IMR-90 (cell line): ENCODE measurements around the gene CACNB2. TPM values are rescaled to one million over a fixed set of nuclear protein-coding genes. Genes with fewer than 3 reads are reported as not detected.

Source experiments
- ATAC-seq: fragments of 200-7000 bp; cut with Tn5 transposase; 2 replicates; pipeline ENCODE4 v1.9.1; 2020; ENCODE audit warnings: low read depth, mild to moderate bottlenecking, moderate library complexity
- BruUV-seq: library from RNA; stranded (reverse); fragments of 400-500 nt; replicated peaks from 2 replicates; lab custom pipeline; 2021; lab: Mats Ljungman, UMichigan
- CTCF ChIA-PET: fragments of 300-600 bp; formaldehyde crosslinking; extraction: SDS; loops from one replicate; lab custom pipeline; 2021; ENCODE audit warnings: antibody characterized with exemption; lab: Yijun Ruan, JAX
- POLR2A ChIA-PET: fragments of 300-600 bp; sonication (Branson Sonifier 250); formaldehyde crosslinking; loops from one replicate; lab custom pipeline; 2022; ENCODE audit warnings: antibody characterized with exemption; ENCODE audit not compliant: unreplicated experiment; lab: Charles Lee
- DNase-seq: peaks from one replicate; pipeline ENCODE4 v3.0.0; 2013
- H2AFZ ChIP-seq: replicated peaks from 2 replicates; pipeline ENCODE3; 2013; ENCODE audit warnings: low read length, mild to moderate bottlenecking; ENCODE audit not compliant: poor library complexity
- H2AK5ac ChIP-seq: 2 replicates; pipeline ENCODE4 v1.6.1; 2013; ENCODE audit warnings: low read depth, low read length, inconsistent platforms
- H2AK9ac ChIP-seq: replicated peaks from 2 replicates; pipeline ENCODE3; 2013; ENCODE audit warnings: mild to moderate bottlenecking, low read depth, low read length, moderate library complexity; ENCODE audit not compliant: poor library complexity
- H2BK120ac ChIP-seq: 2 replicates; pipeline ENCODE4 v1.6.1; 2013; ENCODE audit warnings: low read depth, low read length, inconsistent platforms
- H2BK15ac ChIP-seq: 3 replicates; pipeline ENCODE4 v1.6.1; 2013; ENCODE audit warnings: low read depth, low read length, inconsistent platforms
- H2BK20ac ChIP-seq: 2 replicates; pipeline ENCODE4 v1.6.1; 2013; ENCODE audit warnings: low read depth, mild to moderate bottlenecking, inconsistent platforms, low read length, moderate library complexity
- H2BK5ac ChIP-seq: 2 replicates; pipeline ENCODE4 v1.6.1; 2013; ENCODE audit warnings: mild to moderate bottlenecking, low read depth, low read length, inconsistent platforms; ENCODE audit not compliant: poor library complexity, severe bottlenecking
- H3K14ac ChIP-seq: replicated peaks from 2 replicates; pipeline ENCODE4 v1.6.1; 2013; ENCODE audit warnings: low read depth, low read length, inconsistent platforms
- H3K18ac ChIP-seq: 2 replicates; pipeline ENCODE4 v1.6.1; 2013; ENCODE audit warnings: low read depth, low read length, control low read depth
- H3K23ac ChIP-seq: 2 replicates; pipeline ENCODE4 v1.6.1; 2013; ENCODE audit warnings: low read depth, low read length, inconsistent platforms
- H3K27ac ChIP-seq: 2 replicates; pipeline ENCODE4 v1.5.1; 2013; ENCODE audit warnings: mild to moderate bottlenecking, control low read depth, low read length; ENCODE audit not compliant: insufficient read depth
- H3K27me3 ChIP-seq: 2 replicates; pipeline ENCODE4 v1.6.1; 2013; ENCODE audit warnings: low read length; ENCODE audit not compliant: control insufficient read depth, insufficient read depth
- H3K36me3 ChIP-seq: 2 replicates; pipeline ENCODE4 v1.6.1; 2013; ENCODE audit warnings: low read length, mixed read lengths; ENCODE audit not compliant: control insufficient read depth, insufficient read depth
- H3K4ac ChIP-seq: 2 replicates; pipeline ENCODE4 v1.6.1; 2013; ENCODE audit warnings: low read depth, low read length, inconsistent platforms
- H3K4me1 ChIP-seq: 2 replicates; pipeline ENCODE4 v1.6.1; 2013; ENCODE audit warnings: low read length, mixed read lengths; ENCODE audit not compliant: control insufficient read depth, insufficient read depth
- H3K4me2 ChIP-seq: 2 replicates; pipeline ENCODE4 v1.6.1; 2013; ENCODE audit warnings: low read depth, mild to moderate bottlenecking, control low read depth, low read length, moderate library complexity
- H3K4me3 ChIP-seq: 2 replicates; pipeline ENCODE4 v1.5.1; 2013; ENCODE audit warnings: low read depth, mild to moderate bottlenecking, control low read depth, low read length, moderate library complexity; ENCODE audit not compliant: insufficient read depth
- H3K56ac ChIP-seq: 2 replicates; pipeline ENCODE4 v1.6.1; 2013; ENCODE audit warnings: low read length, inconsistent platforms; ENCODE audit not compliant: insufficient read depth; ENCODE audit errors: extremely low read depth
- H3K79me1 ChIP-seq, 2 experiments: 2 replicates each; pipeline ENCODE4 v1.6.1; 2013; ENCODE audit warnings: low read length in 2 of 2, inconsistent platforms in 1 of 2, low read depth in 1 of 2
- H3K9ac ChIP-seq: 2 replicates; pipeline ENCODE4 v1.6.1; 2013; ENCODE audit warnings: low read depth, low read length, control low read depth
- H3K9me1 ChIP-seq: 2 replicates; pipeline ENCODE4 v1.6.1; 2013; ENCODE audit warnings: low read length, inconsistent platforms; ENCODE audit not compliant: insufficient read depth
- H3K9me3 ChIP-seq: 2 replicates; pipeline ENCODE4 v1.6.1; 2013; ENCODE audit warnings: low read length; ENCODE audit not compliant: control insufficient read depth, insufficient read depth
- H4K20me1 ChIP-seq: 2 replicates; pipeline ENCODE4 v1.6.1; 2013; ENCODE audit warnings: low read length, inconsistent platforms; ENCODE audit not compliant: insufficient read depth
- H4K5ac ChIP-seq: 2 replicates; pipeline ENCODE4 v1.6.1; 2013; ENCODE audit warnings: mild to moderate bottlenecking, low read depth, low read length, control low read depth
- H4K8ac ChIP-seq, 2 experiments: 2 replicates each; pipeline ENCODE4 v1.6.1; 2013; ENCODE audit warnings: low read depth in 2 of 2, low read length in 2 of 2, control low read depth in 1 of 2, inconsistent platforms in 1 of 2
- H4K91ac ChIP-seq: 2 replicates; pipeline ENCODE4 v1.6.1; 2013; ENCODE audit warnings: low read depth, low read length, inconsistent platforms; ENCODE audit not compliant: insufficient read depth
- BHLHE40 ChIP-seq: fragments of 150-350 bp; IDR thresholded peaks from 2 replicates; pipeline ENCODE4 v1.6.1; 2016; ENCODE audit warnings: mild to moderate bottlenecking, low read depth, low read length
- CEBPB ChIP-seq: IDR thresholded peaks from 2 replicates; pipeline ENCODE4 v1.6.1; 2012; ENCODE audit warnings: low read depth, low read length, improper control_type of control experiment
- CHD1 ChIP-seq: IDR thresholded peaks from 2 replicates; pipeline ENCODE4 v1.6.1; 2012; ENCODE audit warnings: low read depth, low read length, improper control_type of control experiment
- FOS ChIP-seq: fragments of 150-350 bp; IDR thresholded peaks from 2 replicates; pipeline ENCODE4 v1.6.1; 2016; ENCODE audit warnings: low read depth, low read length
- MAFK ChIP-seq: IDR thresholded peaks from 2 replicates; pipeline ENCODE4 v1.6.1; 2012; ENCODE audit warnings: low read depth, low read length, improper control_type of control experiment
- MAZ ChIP-seq: IDR thresholded peaks from 2 replicates; pipeline ENCODE4 v1.6.1; 2012; ENCODE audit warnings: low read depth, mild to moderate bottlenecking, low read length, improper control_type of control experiment, moderate library complexity, borderline replicate concordance
- MXI1 ChIP-seq: IDR thresholded peaks from 2 replicates; pipeline ENCODE4 v1.6.1; 2012; ENCODE audit warnings: low read depth, mild to moderate bottlenecking, low read length, moderate library complexity, borderline replicate concordance
- NFE2L2 ChIP-seq: fragments of 150-350 bp; IDR thresholded peaks from 2 replicates; pipeline ENCODE4 v1.6.1; 2016; ENCODE audit warnings: low read depth, mild to moderate bottlenecking, low read length
- POLR2A ChIP-seq: IDR thresholded peaks from 2 replicates; pipeline ENCODE4 v1.6.1; 2012; ENCODE audit warnings: mild to moderate bottlenecking, low read depth, low read length
- RAD21 ChIP-seq: IDR thresholded peaks from 2 replicates; pipeline ENCODE4 v1.6.1; 2012; ENCODE audit warnings: low read length, improper control_type of control experiment
- RCOR1 ChIP-seq: IDR thresholded peaks from 2 replicates; pipeline ENCODE4 v1.6.1; 2012; ENCODE audit warnings: mild to moderate bottlenecking, low read length, improper control_type of control experiment; ENCODE audit not compliant: insufficient replicate concordance
- RFX5 ChIP-seq: IDR thresholded peaks from 2 replicates; pipeline ENCODE4 v1.8.0; 2012; ENCODE audit warnings: low read depth, mild to moderate bottlenecking, low read length, moderate library complexity
- WGBS, 2 experiments: methylation state at CpG; one replicate each; pipeline versions ENCODE4 v1.1.5 to v1.1.7; 2013; ENCODE audit warnings: missing lambda C conversion rate in 2 of 2; ENCODE audit not compliant: insufficient read length in 1 of 2; ENCODE audit errors: extremely low coverage in 2 of 2; 5-methylcytosine and 5-hydroxymethylcytosine counted together
- dilution Hi-C: fragments of 300-500 bp; cut with HindIII; formaldehyde crosslinking; loops from one replicate; pipeline ENCODE4 v1.14.3; 2018; ENCODE audit warnings: low sequenced_read_pairs; ENCODE audit not compliant: unreplicated experiment
- in situ Hi-C: fragments of 300-500 bp; cut with MboI; formaldehyde crosslinking; loops from 3 replicates; pipeline ENCODE4 v1.14.3; 2019; ENCODE audit warnings: low sequenced_read_pairs, inconsistent platforms, mixed read lengths
- intact Hi-C: fragments of 100-400 bp; cut with micrococcal nuclease; formaldehyde crosslinking; loops from 2 replicates; pipeline ENCODE4 v1.10.0; 2022
- polyA plus RNA-seq, 3 experiments: library from polyadenylated mRNA; depleted of rRNA; stranded (reverse); fragments of >200 nt; gene quantifications; 2 replicates each; pipeline ENCODE4 v1.2.3, GENCODE V29; 2012; ENCODE audit warnings: low replicate concordance in 1 of 3
- total RNA-seq: library from RNA; depleted of rRNA; stranded (reverse); fragments of >200 nt; gene quantifications from 2 replicates; pipeline ENCODE4 v1.2.3, GENCODE V29; 2012
- TF ChIP-seq, protein P1 (sequence below): fragments of 150-350 bp; IDR thresholded peaks from 2 replicates; pipeline ENCODE4 v1.6.1; 2017; ENCODE audit warnings: mild to moderate bottlenecking, antibody characterized with exemption, low read length, low read depth
- TF ChIP-seq, protein P2 (sequence below): conservative IDR thresholded peaks from 2 replicates; pipeline ENCODE4 v1.5.1; 2012; ENCODE audit warnings: mild to moderate bottlenecking, low read depth, low read length, improper control_type of control experiment
- TF ChIP-seq, protein P3 (sequence below): fragments of 150-350 bp; IDR thresholded peaks from 2 replicates; pipeline ENCODE4 v1.6.1; 2016; ENCODE audit warnings: low read depth, mild to moderate bottlenecking, low read length, moderate library complexity, borderline replicate concordance

CACNB2 gene
- total and polyA plus RNA-seq, 2 of the 4 experiments (the other 2 are of a cell fraction) = 0.36 TPM

DNA sequence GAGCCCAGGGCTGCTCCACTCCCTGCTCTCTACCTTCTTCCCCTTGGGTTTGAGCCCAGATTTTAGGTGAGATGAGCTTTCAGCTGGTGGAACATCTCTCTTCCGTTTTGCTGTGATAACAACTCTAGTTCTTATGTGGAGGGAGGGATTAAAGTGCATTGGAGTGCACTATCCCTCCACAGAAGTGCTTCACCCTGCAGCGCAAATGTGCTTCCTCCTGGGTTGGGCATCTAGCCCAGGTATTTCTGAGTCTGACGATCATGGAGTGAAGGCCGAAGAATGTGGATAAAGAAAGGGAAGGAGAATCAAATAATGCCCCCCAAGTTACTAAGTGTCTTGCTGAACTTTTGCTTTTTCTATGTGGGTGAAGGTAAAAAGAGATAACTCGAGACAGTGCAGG, 157.4 kb downstream of the CACNB2 start:
- H3K4me1 ChIP-seq = no peaks in the 10 kb centered on the region; the same call in 1 of the 2 replicates
- H2BK20ac ChIP-seq = no peak overlapping the region
- no peak overlapping the region for H3K4me2 ChIP-seq
- no peak overlapping the region for H4K91ac ChIP-seq
- no peaks in the 10 kb centered on the region for H3K36me3 ChIP-seq
- no peak overlapping the region for H3K14ac ChIP-seq
- POLR2A ChIA-PET = no interaction called here
- H3K4ac ChIP-seq = no peak overlapping the region
- H2AK5ac ChIP-seq = no peak overlapping the region
- WGBS, 2 experiments = no CpG with 5 or more reads among the region's 5 CpGs
- H3K27me3 ChIP-seq = 0 out of 2 replicates have a peak, but pooled peaks cover 2% of the 10 kb centered on the region
- no peak overlapping the region for H3K4me3 ChIP-seq
- no peak overlapping the region for H2AK9ac ChIP-seq
- dilution Hi-C loops = no loop called here
- DNase-seq = no peak
- H3K9me1 ChIP-seq = no peaks in the 10 kb centered on the region
- H2BK120ac ChIP-seq = no peak overlapping the region
- no peak overlapping the region for H2BK5ac ChIP-seq
- H3K79me1 ChIP-seq = no peaks in the 10 kb centered on the region
- no peak overlapping the region for H2BK15ac ChIP-seq
- no peak overlapping the region for H3K23ac ChIP-seq
- intact Hi-C loops = no loop called here
- H3K9ac ChIP-seq = no peak overlapping the region
- H3K9me3 ChIP-seq = no peaks in the 10 kb centered on the region
- no peak for TF ChIP-seq FOS
- TF ChIP-seq BHLHE40 = no peak
- TF ChIP-seq, protein P1, sequence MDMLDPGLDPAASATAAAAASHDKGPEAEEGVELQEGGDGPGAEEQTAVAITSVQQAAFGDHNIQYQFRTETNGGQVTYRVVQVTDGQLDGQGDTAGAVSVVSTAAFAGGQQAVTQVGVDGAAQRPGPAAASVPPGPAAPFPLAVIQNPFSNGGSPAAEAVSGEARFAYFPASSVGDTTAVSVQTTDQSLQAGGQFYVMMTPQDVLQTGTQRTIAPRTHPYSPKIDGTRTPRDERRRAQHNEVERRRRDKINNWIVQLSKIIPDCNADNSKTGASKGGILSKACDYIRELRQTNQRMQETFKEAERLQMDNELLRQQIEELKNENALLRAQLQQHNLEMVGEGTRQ = no peak
- no peak for TF ChIP-seq RFX5
- TF ChIP-seq, protein P2, sequence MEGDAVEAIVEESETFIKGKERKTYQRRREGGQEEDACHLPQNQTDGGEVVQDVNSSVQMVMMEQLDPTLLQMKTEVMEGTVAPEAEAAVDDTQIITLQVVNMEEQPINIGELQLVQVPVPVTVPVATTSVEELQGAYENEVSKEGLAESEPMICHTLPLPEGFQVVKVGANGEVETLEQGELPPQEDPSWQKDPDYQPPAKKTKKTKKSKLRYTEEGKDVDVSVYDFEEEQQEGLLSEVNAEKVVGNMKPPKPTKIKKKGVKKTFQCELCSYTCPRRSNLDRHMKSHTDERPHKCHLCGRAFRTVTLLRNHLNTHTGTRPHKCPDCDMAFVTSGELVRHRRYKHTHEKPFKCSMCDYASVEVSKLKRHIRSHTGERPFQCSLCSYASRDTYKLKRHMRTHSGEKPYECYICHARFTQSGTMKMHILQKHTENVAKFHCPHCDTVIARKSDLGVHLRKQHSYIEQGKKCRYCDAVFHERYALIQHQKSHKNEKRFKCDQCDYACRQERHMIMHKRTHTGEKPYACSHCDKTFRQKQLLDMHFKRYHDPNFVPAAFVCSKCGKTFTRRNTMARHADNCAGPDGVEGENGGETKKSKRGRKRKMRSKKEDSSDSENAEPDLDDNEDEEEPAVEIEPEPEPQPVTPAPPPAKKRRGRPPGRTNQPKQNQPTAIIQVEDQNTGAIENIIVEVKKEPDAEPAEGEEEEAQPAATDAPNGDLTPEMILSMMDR = no peak
- TF ChIP-seq, protein P3, sequence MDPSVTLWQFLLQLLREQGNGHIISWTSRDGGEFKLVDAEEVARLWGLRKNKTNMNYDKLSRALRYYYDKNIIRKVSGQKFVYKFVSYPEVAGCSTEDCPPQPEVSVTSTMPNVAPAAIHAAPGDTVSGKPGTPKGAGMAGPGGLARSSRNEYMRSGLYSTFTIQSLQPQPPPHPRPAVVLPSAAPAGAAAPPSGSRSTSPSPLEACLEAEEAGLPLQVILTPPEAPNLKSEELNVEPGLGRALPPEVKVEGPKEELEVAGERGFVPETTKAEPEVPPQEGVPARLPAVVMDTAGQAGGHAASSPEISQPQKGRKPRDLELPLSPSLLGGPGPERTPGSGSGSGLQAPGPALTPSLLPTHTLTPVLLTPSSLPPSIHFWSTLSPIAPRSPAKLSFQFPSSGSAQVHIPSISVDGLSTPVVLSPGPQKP = no peak
- no peak for TF ChIP-seq MAZ
- no peak for TF ChIP-seq CHD1
- no peak for TF ChIP-seq CEBPB
- no peak for TF ChIP-seq MXI1
- no peak for TF ChIP-seq POLR2A
- no peak for TF ChIP-seq MAFK
- no peak for TF ChIP-seq NFE2L2
- no peak for TF ChIP-seq RAD21
- no peak for TF ChIP-seq RCOR1
- CTCF ChIA-PET = no interaction called here
- no peak overlapping the region for H3K56ac ChIP-seq
- H2AFZ ChIP-seq = no peak overlapping the region
- in situ Hi-C loops = no loop called here
- no peaks in the 10 kb centered on the region for H4K20me1 ChIP-seq
- H4K8ac ChIP-seq = no peak overlapping the region
- H3K27ac ChIP-seq = no peak overlapping the region
- BruUV-seq = no TSS peak
- no peak for ATAC-seq
- H4K5ac ChIP-seq = no peak overlapping the region
- no peak overlapping the region for H3K18ac ChIP-seq
